KMS-11 (cell line): ENCODE data around the gene KCND3.

Source experiments
- H2AFZ ChIP-seq: fragments of 200-600 bp; sonication (generic); 2 replicates; pipeline ENCODE4 v1.6.1; 2016; ENCODE audit warnings: antibody characterized with exemption, mixed run types, low read depth
- H3K27ac ChIP-seq: fragments of 200-600 bp; sonication (generic); 2 replicates; pipeline ENCODE4 v1.6.1; 2016; ENCODE audit warnings: mild to moderate bottlenecking, mixed run types
- H3K27me3 ChIP-seq: fragments of 200-600 bp; sonication (generic); 2 replicates; pipeline ENCODE4 v1.6.1; 2017; ENCODE audit warnings: mild to moderate bottlenecking, low read depth, mixed run types, moderate library complexity; ENCODE audit not compliant: insufficient read depth
- H3K36me3 ChIP-seq: fragments of 200-600 bp; sonication (generic); 2 replicates; pipeline ENCODE4 v1.6.1; 2017; ENCODE audit warnings: mild to moderate bottlenecking, mixed run types; ENCODE audit not compliant: insufficient read depth
- H3K4me1 ChIP-seq: fragments of 200-600 bp; sonication (generic); 2 replicates; pipeline ENCODE4 v1.6.1; 2016; ENCODE audit warnings: mild to moderate bottlenecking, low read depth, mixed run types; ENCODE audit not compliant: poor library complexity, severe bottlenecking
- H3K4me2 ChIP-seq: fragments of 200-600 bp; sonication (generic); 2 replicates; pipeline ENCODE4 v1.7.0; 2016; ENCODE audit warnings: mild to moderate bottlenecking, mixed run types
- H3K4me3 ChIP-seq: fragments of 200-600 bp; sonication (generic); IDR thresholded peaks from 2 replicates; pipeline ENCODE4 v1.6.1; 2017; ENCODE audit warnings: low read depth, low read length, mixed read lengths; ENCODE audit not compliant: insufficient read depth
- H3K79me2 ChIP-seq: fragments of 200-600 bp; sonication (generic); 2 replicates; pipeline ENCODE4 v1.6.1; 2016; ENCODE audit warnings: low read depth, mixed run types; ENCODE audit not compliant: insufficient read depth
- H3K9ac ChIP-seq: fragments of 200-600 bp; sonication (generic); 2 replicates; pipeline ENCODE4 v1.6.1; 2016; ENCODE audit warnings: mild to moderate bottlenecking, mixed run types
- H4K20me1 ChIP-seq: fragments of 200-600 bp; sonication (generic); 2 replicates; pipeline ENCODE4 v1.6.1; 2016; ENCODE audit warnings: mild to moderate bottlenecking, mixed run types; ENCODE audit not compliant: insufficient read depth
- TF ChIP-seq, protein P1 (sequence below): fragments of 200-600 bp; sonication (generic); conservative IDR thresholded peaks from 2 replicates; pipeline ENCODE4 v1.6.1; 2017; ENCODE audit warnings: low read depth, mild to moderate bottlenecking, antibody characterized with exemption, low read length, moderate library complexity, mixed read lengths

KCND3 gene

DNA sequence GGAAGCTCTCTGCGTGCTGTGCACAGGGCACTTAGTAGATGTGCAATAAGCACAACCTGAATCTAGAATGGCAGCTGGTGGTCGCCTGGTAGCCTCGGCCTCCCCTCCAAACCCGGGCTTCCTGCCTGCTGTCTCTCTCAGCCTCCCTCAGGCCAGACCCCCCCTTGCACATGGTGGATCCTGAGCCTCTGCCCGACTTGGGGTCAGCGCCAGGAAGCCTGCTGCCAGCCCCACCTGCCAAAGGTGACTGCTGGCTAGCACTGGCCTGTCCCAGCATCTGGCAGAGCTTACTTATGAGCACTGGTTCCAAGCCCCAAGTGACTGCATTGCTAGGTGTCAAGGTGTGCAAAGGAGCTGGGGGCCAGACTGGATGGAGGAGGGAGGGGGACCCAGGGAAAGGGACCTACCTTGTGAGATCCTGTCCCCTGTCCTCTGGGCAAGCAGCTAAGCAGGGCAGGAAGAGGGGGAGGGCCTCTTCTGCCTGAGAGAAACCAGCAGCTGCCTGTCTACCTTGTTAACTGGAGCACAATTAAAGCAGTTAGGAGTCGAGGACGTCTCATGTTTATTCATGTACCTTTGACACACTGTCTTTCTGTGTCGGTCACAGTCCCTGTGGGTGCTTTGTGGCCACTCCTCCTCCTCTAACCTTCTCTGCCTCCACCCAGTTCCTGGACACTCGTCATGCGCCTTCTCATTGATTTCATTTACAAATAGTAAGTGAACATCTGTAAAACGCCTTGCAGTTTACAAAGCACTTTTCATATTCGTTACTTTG is 132.9 kb downstream of the KCND3 start:
- no peak overlapping the region for H3K4me3 ChIP-seq
- no peaks in the 10 kb centered on the region for H3K79me2 ChIP-seq
- H3K4me2 ChIP-seq, result no peak overlapping the region
- no peaks in the 10 kb centered on the region for H3K27me3 ChIP-seq
- TF ChIP-seq, protein P1, sequence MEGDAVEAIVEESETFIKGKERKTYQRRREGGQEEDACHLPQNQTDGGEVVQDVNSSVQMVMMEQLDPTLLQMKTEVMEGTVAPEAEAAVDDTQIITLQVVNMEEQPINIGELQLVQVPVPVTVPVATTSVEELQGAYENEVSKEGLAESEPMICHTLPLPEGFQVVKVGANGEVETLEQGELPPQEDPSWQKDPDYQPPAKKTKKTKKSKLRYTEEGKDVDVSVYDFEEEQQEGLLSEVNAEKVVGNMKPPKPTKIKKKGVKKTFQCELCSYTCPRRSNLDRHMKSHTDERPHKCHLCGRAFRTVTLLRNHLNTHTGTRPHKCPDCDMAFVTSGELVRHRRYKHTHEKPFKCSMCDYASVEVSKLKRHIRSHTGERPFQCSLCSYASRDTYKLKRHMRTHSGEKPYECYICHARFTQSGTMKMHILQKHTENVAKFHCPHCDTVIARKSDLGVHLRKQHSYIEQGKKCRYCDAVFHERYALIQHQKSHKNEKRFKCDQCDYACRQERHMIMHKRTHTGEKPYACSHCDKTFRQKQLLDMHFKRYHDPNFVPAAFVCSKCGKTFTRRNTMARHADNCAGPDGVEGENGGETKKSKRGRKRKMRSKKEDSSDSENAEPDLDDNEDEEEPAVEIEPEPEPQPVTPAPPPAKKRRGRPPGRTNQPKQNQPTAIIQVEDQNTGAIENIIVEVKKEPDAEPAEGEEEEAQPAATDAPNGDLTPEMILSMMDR, result no peak
- no peak overlapping the region for H2AFZ ChIP-seq
- H4K20me1 ChIP-seq, result no peaks in the 10 kb centered on the region
- H3K36me3 ChIP-seq, result no peaks in the 10 kb centered on the region
- no peaks in the 10 kb centered on the region for H3K4me1 ChIP-seq
- H3K9ac ChIP-seq, result no peak overlapping the region
- H3K27ac ChIP-seq, result no peak overlapping the region

GRCh38 chr1:111855260-111855659 is 134.2 kb downstream of the KCND3 start:
- TF ChIP-seq, protein P1, result no peak
- H3K27me3 ChIP-seq, result no peaks in the 10 kb centered on the region
- H2AFZ ChIP-seq, result no peak overlapping the region
- H3K27ac ChIP-seq, result no peak overlapping the region
- no peak overlapping the region for H3K4me3 ChIP-seq
- no peaks in the 10 kb centered on the region for H3K79me2 ChIP-seq
- no peak overlapping the region for H3K4me2 ChIP-seq
- H3K36me3 ChIP-seq, result no peaks in the 10 kb centered on the region
- no peak overlapping the region for H3K9ac ChIP-seq
- no peaks in the 10 kb centered on the region for H4K20me1 ChIP-seq
- no peaks in the 10 kb centered on the region for H3K4me1 ChIP-seq

DNA sequence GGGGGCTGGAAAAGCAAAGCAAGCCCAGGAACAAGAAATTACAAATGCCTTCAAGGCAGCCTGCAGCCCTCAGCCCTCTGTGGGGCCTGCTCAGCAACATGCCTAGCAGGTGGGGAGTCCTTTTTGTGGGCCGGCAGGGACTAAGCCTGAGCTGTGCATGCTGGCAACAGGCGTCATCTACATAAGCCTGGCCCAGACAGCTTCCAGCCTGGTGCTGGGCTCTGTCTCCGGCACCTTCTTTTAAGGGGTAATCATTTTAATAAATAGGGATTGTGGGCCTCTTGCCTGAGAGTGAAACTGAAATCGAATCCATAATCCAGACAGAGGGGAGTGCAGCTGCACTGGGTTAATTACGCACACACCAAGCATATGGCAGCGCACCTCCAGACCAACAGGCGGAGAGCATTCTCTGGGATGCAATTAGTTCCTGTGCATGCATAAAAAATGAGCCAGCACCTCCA is 137.2 kb downstream of the KCND3 start:
- TF ChIP-seq, protein P1, result no peak
- H3K4me1 ChIP-seq, result no peaks in the 10 kb centered on the region
- H3K9ac ChIP-seq, result no peak overlapping the region
- H3K36me3 ChIP-seq, result no peaks in the 10 kb centered on the region
- no peak overlapping the region for H2AFZ ChIP-seq
- no peaks in the 10 kb centered on the region for H4K20me1 ChIP-seq
- no peak overlapping the region for H3K27ac ChIP-seq
- H3K4me2 ChIP-seq, result no peak overlapping the region
- no peak overlapping the region for H3K4me3 ChIP-seq
- H3K79me2 ChIP-seq, result no peaks in the 10 kb centered on the region
- H3K27me3 ChIP-seq, result no peaks in the 10 kb centered on the region

- Histone ChIP-seq H3K9ac (no peak overlapping the region), H2AFZ (no peak overlapping the region), H3K79me2 (no peaks in the 10 kb centered on the region), H3K4me1 (no peaks in the 10 kb centered on the region), H3K36me3 (no peaks in the 10 kb centered on the region), H3K4me3 (no peak overlapping the region), H3K4me2 (no peak overlapping the region), H3K27me3 (no peaks in the 10 kb centered on the region), H3K27ac (no peak overlapping the region), H4K20me1 (no peaks in the 10 kb centered on the region)
- TF ChIP-seq, protein P1, result no peak
Measured at GRCh38 chr1:111851552-111851951, 137.9 kb downstream of the KCND3 start.
